ENCODE measurements around the gene DCLRE1C. TPM values are rescaled to one million over a fixed set of nuclear protein-coding genes. Genes with fewer than 3 reads are reported as not detected.
A peak's percentile ranks its signal among the peaks of the same experiment; 100 is the strongest.

Gene DCLRE1C
- total and polyA plus RNA-seq, 9 of the 15 experiments (the other 6 are each of a cell fraction or from before 2014, with no cell fraction given) = 8.8 to 22.2 (median 13.9) TPM

- TF ChIP-seq POLR2B (IDR thresholded peaks at IDR 0.05; ENCODE audit: low read depth, partially characterized antibody) (peak; percentile 90), KAT7 (CRISPR knock-in tag; IDR thresholded peaks at IDR 0.05; ENCODE audit: borderline replicate concordance) (no peak; the same call in 1 of the 2 replicates), SREBF1 (IDR thresholded peaks at IDR 0.05; ENCODE audit: borderline replicate concordance, low read depth, low read length) (no peak), SRSF3 (IDR thresholded peaks at IDR 0.05; ENCODE audit: insufficient read depth, low read length) (no peak), CXXC5 (CRISPR knock-in tag; IDR thresholded peaks at IDR 0.05) (peak; percentile 86), ATF2 (CRISPR knock-in tag; IDR thresholded peaks at IDR 0.05) (no peak), ZNF398 (CRISPR knock-in tag; IDR thresholded peaks at IDR 0.05) (no peak), PTTG1 (tag; IDR thresholded peaks at IDR 0.05; ENCODE audit: low read depth) (no peak), ZNF347 (CRISPR knock-in tag; IDR thresholded peaks at IDR 0.05; ENCODE audit: low read depth) (no peak), ZNF699 (CRISPR knock-in tag; IDR thresholded peaks at IDR 0.05; ENCODE audit: insufficient replicate concordance) (no peak), MTA3 (IDR thresholded peaks at IDR 0.05; ENCODE audit: borderline replicate concordance) (peak; percentile 86; the same call in 1 of the 2 replicates), ZHX1 (conservative IDR thresholded peaks at IDR 0.05; ENCODE audit: low read length) (peak; percentile 34; the same call in 1 of the 2 replicates), SMARCA4 (IDR thresholded peaks at IDR 0.05) (no peak), PHF8 (IDR thresholded peaks at IDR 0.05; ENCODE audit: borderline replicate concordance, low read length) (peak; percentile 99), THRAP3 (IDR thresholded peaks at IDR 0.05; ENCODE audit: borderline replicate concordance) (no peak), PRMT5 (CRISPR knock-in tag; IDR thresholded peaks at IDR 0.05) (no peak), HDAC1 (IDR thresholded peaks at IDR 0.05) (peak in 1 of 2 experiments; percentile 95; a peak in 2 of 4 replicates), PTBP1 (IDR thresholded peaks at IDR 0.05; ENCODE audit: low read depth, low read length) (no peak), E2F5 (CRISPR knock-in tag; IDR thresholded peaks at IDR 0.05) (peak; percentile 87)
These were observed at the start of gene DCLRE1C (continued) for GRCh38 chr10:14954001-14954770.
